HG02884 (cell line): ENCODE results near the gene DENND4C.
"Not testable (repeated sequence)": the region's sequence is repeated elsewhere in the genome, so short reads cannot be mapped to it uniquely, and the experiment has no call there.

Experiments
- ATAC-seq: cut with Tn5 transposase; IDR thresholded peaks from one replicate; pipeline ENCODE4 v1.9.1; 2021; ENCODE audit warnings: mild to moderate bottlenecking, moderate library complexity; ENCODE audit not compliant: unreplicated experiment

DENND4C gene

GRCh38 chr9:19230355-19231125 lies at the start of gene DENND4C:
TSS of gene DENND4C (plus strand) at chr9:19230693. CDS start at chr9:19276175, 45,482 bp downstream.
- ATAC-seq, result peak; percentile 60

- ATAC-seq, result no peak
Measured at GRCh38 chr9:19180991-19181390, 49.5 kb upstream of the DENND4C start.

GRCh38 chr9:19181561-19181960 lies 48.9 kb upstream of the DENND4C start:
- ATAC-seq, result no peak

- ATAC-seq, result peak; percentile 100
Measured at GRCh38 chr9:19184144-19184917, 46.2 kb upstream of the DENND4C start.

GRCh38 chr9:19185191-19185590 lies 45.3 kb upstream of the DENND4C start:
- no peak for ATAC-seq

- no peak for ATAC-seq
Measured at GRCh38 chr9:19186232-19186631, 44.3 kb upstream of the DENND4C start.

- no peak for ATAC-seq
Measured at GRCh38 chr9:19188771-19189170, 41.7 kb upstream of the DENND4C start.

GRCh38 chr9:19192202-19193028 lies 38.1 kb upstream of the DENND4C start:
- ATAC-seq, result no peak

- no peak for ATAC-seq
Measured at GRCh38 chr9:19193029-19193324, 37.5 kb upstream of the DENND4C start.

GRCh38 chr9:19193358-19193973 lies 37.0 kb upstream of the DENND4C start:
- not testable (repeated sequence) for ATAC-seq

GRCh38 chr9:19198406-19198805 lies 32.1 kb upstream of the DENND4C start:
- ATAC-seq, result no peak

GRCh38 chr9:19199012-19199411 lies 31.5 kb upstream of the DENND4C start:
- ATAC-seq, result no peak

- no peak for ATAC-seq
Measured at GRCh38 chr9:19200229-19200628, 30.3 kb upstream of the DENND4C start.

GRCh38 chr9:19201899-19202891 lies 28.3 kb upstream of the DENND4C start:
- no peak for ATAC-seq

GRCh38 chr9:19203058-19203457 lies 27.4 kb upstream of the DENND4C start:
- no peak for ATAC-seq

GRCh38 chr9:19208653-19209052 lies 21.8 kb upstream of the DENND4C start:
- no peak for ATAC-seq

- ATAC-seq, result no peak
Measured at GRCh38 chr9:19209188-19209587, 21.3 kb upstream of the DENND4C start.

- no peak for ATAC-seq
Measured at GRCh38 chr9:19213823-19214222, 16.7 kb upstream of the DENND4C start.

- no peak for ATAC-seq
Measured at GRCh38 chr9:19216466-19216865, 14.0 kb upstream of the DENND4C start.

- no peak for ATAC-seq
Measured at GRCh38 chr9:19221326-19221725, 9.2 kb upstream of the DENND4C start.
